Measurements from ENCODE around the gene PTPRM. TPM values are rescaled to one million over a fixed set of nuclear protein-coding genes. Genes with fewer than 3 reads are reported as not detected.

The PTPRM gene
- total RNA-seq, 4 donors from 2014 or later, result 62.7 to 94.0 (median 76.0) TPM

- no peak overlapping the region for H3K4me3 ChIP-seq
- no peaks in the 10 kb centered on the region for H3K4me1 ChIP-seq
- no peak overlapping the region for H3K27ac ChIP-seq (replicated peaks in 1 of 4)
- DNase-seq (ENCODE audit: extremely low spot score), result no peak
- H3K36me3 ChIP-seq, result peaks cover 0 to 21% (median 10%) of the 10 kb centered on the region in 4 donors
- no peaks in the 10 kb centered on the region for H3K27me3 ChIP-seq
- WGBS, result 94% methylated on average over 7 of the region's 7 CpGs
- H3K9me3 ChIP-seq, result no peaks in the 10 kb centered on the region
- TF ChIP-seq POLR2A (IDR thresholded peaks at IDR 0.05; ENCODE audit: low read depth), result no peak
- TF ChIP-seq CTCF (IDR thresholded peaks at IDR 0.05), result no peak
- no peak for TF ChIP-seq POLR2AphosphoS5 (IDR thresholded peaks at IDR 0.05)
- no peak for TF ChIP-seq EP300 (IDR thresholded peaks at IDR 0.05)
- intact Hi-C loops (cut with DNase I), result no loop called here
These were observed 694.6 kb downstream of the PTPRM start for GRCh38 chr18:8261651-8262091.

GRCh38 chr18:8262221-8262620 lies 695.1 kb downstream of the PTPRM start:
- Histone ChIP-seq H3K27ac (replicated peaks in 1 of 4) (no peak overlapping the region), H3K27me3 (no peaks in the 10 kb centered on the region), H3K36me3 (peaks cover 0 to 20% (median 9%) of the 10 kb centered on the region in 4 donors), H3K4me1 (no peaks in the 10 kb centered on the region), H3K4me3 (no peak overlapping the region), H3K9me3 (no peaks in the 10 kb centered on the region)
- 73% methylated on average over 6 of the region's 6 CpGs for WGBS
- intact Hi-C loops (cut with DNase I), result no loop called here
- DNase-seq (ENCODE audit: extremely low spot score), result peak; percentile 87
- no peak for TF ChIP-seq POLR2AphosphoS5 (IDR thresholded peaks at IDR 0.05)
- TF ChIP-seq POLR2A (IDR thresholded peaks at IDR 0.05; ENCODE audit: low read depth), result no peak
- no peak for TF ChIP-seq EP300 (IDR thresholded peaks at IDR 0.05)
- TF ChIP-seq CTCF (IDR thresholded peaks at IDR 0.05), result no peak

- TF ChIP-seq CTCF (IDR thresholded peaks at IDR 0.05) (no peak), EP300 (IDR thresholded peaks at IDR 0.05) (no peak), POLR2AphosphoS5 (IDR thresholded peaks at IDR 0.05) (no peak), POLR2A (IDR thresholded peaks at IDR 0.05; ENCODE audit: low read depth) (no peak)
These were observed 697.0 kb downstream of the PTPRM start for GRCh38 chr18:8264116-8264515.

GRCh38 chr18:8264861-8265411 lies 697.8 kb downstream of the PTPRM start:
- DNase-seq (ENCODE audit: extremely low spot score), result peak; percentile 60
- Histone ChIP-seq H3K4me3 (no peak overlapping the region), H3K9me3 (no peaks in the 10 kb centered on the region), H3K4me1 (no peaks in the 10 kb centered on the region), H3K27me3 (no peaks in the 10 kb centered on the region), H3K36me3 (peaks cover 0 to 13% (median 4%) of the 10 kb centered on the region in 4 donors), H3K27ac (replicated peaks in 1 of 4) (no peak overlapping the region)
- WGBS, result 59% methylated on average over 6 of the region's 6 CpGs
- TF ChIP-seq EP300 (IDR thresholded peaks at IDR 0.05) (no peak), POLR2A (IDR thresholded peaks at IDR 0.05; ENCODE audit: low read depth) (no peak), CTCF (IDR thresholded peaks at IDR 0.05) (no peak), POLR2AphosphoS5 (IDR thresholded peaks at IDR 0.05) (no peak)
- intact Hi-C loops (cut with DNase I), result no loop called here

More at GRCh38 chr18:8264116-8264515, 697.0 kb downstream of the PTPRM start:
- no peak overlapping the region for H3K27ac ChIP-seq (replicated peaks in 1 of 4)
- no peak for DNase-seq (ENCODE audit: extremely low spot score)
- no peaks in the 10 kb centered on the region for H3K9me3 ChIP-seq
- 97% methylated on average over 5 of the region's 5 CpGs for WGBS
- H3K4me1 ChIP-seq, result no peaks in the 10 kb centered on the region
- no peak overlapping the region for H3K4me3 ChIP-seq
- no peaks in the 10 kb centered on the region for H3K27me3 ChIP-seq
- H3K36me3 ChIP-seq, result peaks cover 0 to 13% (median 5%) of the 10 kb centered on the region in 4 donors
- intact Hi-C loops (cut with DNase I), result no loop called here

GRCh38 chr18:8272254-8272653 lies 705.1 kb downstream of the PTPRM start:
- no peaks in the 10 kb centered on the region for H3K27me3 ChIP-seq

More at GRCh38 chr18:8272254-8272653, 705.1 kb downstream of the PTPRM start:
- Histone ChIP-seq H3K4me1 (no peaks in the 10 kb centered on the region), H3K27ac (replicated peaks in 1 of 4) (no peak overlapping the region), H3K36me3 (no peaks in the 10 kb centered on the region), H3K4me3 (no peak overlapping the region), H3K9me3 (no peaks in the 10 kb centered on the region)
- TF ChIP-seq EP300 (IDR thresholded peaks at IDR 0.05) (no peak), CTCF (IDR thresholded peaks at IDR 0.05) (no peak), POLR2AphosphoS5 (IDR thresholded peaks at IDR 0.05) (no peak), POLR2A (IDR thresholded peaks at IDR 0.05; ENCODE audit: low read depth) (no peak)
- DNase-seq (ENCODE audit: extremely low spot score), result no peak
- intact Hi-C loops (cut with DNase I), result no loop called here

All from esophagus muscularis mucosa (tissue), 4 donors.